Measurements from ENCODE around the gene KCNK2. TPM values are rescaled to one million over a fixed set of nuclear protein-coding genes. Genes with fewer than 3 reads are reported as not detected.

The KCNK2 gene
- polyA plus RNA-seq, 1 of the 3 experiments (the other 2 are of a cell fraction) = 12.2 TPM

GRCh38 chr1:215114154-215114933, 31.8 kb downstream of the KCNK2 start:
- H4K20me1 ChIP-seq (ENCODE audit: insufficient read depth) = no peaks in the 10 kb centered on the region
- H3K9me3 ChIP-seq = no peaks in the 10 kb centered on the region
- H2AFZ ChIP-seq (ENCODE audit: low read depth) = no peak overlapping the region
- TF ChIP-seq RCOR1 (IDR thresholded peaks at IDR 0.05; ENCODE audit: low read length) (no peak), GATA2 (CRISPR knock-in tag; IDR thresholded peaks at IDR 0.05) (no peak), MEF2A (IDR thresholded peaks at IDR 0.05; ENCODE audit: borderline replicate concordance, low read depth) (0 out of 2 replicates have a peak, but pooled peaks have one; percentile 12), POLR2AphosphoS5 (IDR thresholded peaks at IDR 0.05; ENCODE audit: low read depth, low read length) (no peak), TCF12 (IDR thresholded peaks at IDR 0.05) (peak; percentile 59), RFX5 (IDR thresholded peaks at IDR 0.05; ENCODE audit: low read length) (no peak), REST (IDR thresholded peaks at IDR 0.05; ENCODE audit: low read depth, low read length) (no peak), USF2 (IDR thresholded peaks at IDR 0.05; ENCODE audit: borderline replicate concordance, low read depth, low read length) (no peak), SIN3A (IDR thresholded peaks at IDR 0.05; ENCODE audit: borderline replicate concordance, low read depth, low read length) (0 out of 2 replicates have a peak, but pooled peaks have one; percentile 45), NRF1 (IDR thresholded peaks at IDR 0.05; ENCODE audit: low read depth, low read length) (no peak), RAD21 (IDR thresholded peaks at IDR 0.05; ENCODE audit: low read length) (no peak), SMC3 (IDR thresholded peaks at IDR 0.05; ENCODE audit: low read depth, low read length) (no peak), NFIC (IDR thresholded peaks at IDR 0.05; ENCODE audit: borderline replicate concordance) (peak; percentile 35), EP300 (IDR thresholded peaks at IDR 0.05; ENCODE audit: borderline replicate concordance in 1 of 2, low read depth in 1 of 2, low read length in 1 of 2) (peak; percentile 7 to 52; a peak in 1 of 4 replicates), FOXM1 (IDR thresholded peaks at IDR 0.05; ENCODE audit: low read depth) (peak; percentile 56; the same call in 1 of the 2 replicates), TEAD4 (IDR thresholded peaks at IDR 0.05; ENCODE audit: borderline replicate concordance, insufficient read depth) (no peak; the same call in 1 of the 2 replicates), FOSL2 (IDR thresholded peaks at IDR 0.05; ENCODE audit: borderline replicate concordance, low read depth) (peak; percentile 16; the same call in 1 of the 2 replicates), TAF1 (IDR thresholded peaks at IDR 0.05; ENCODE audit: borderline replicate concordance, low read depth, low read length) (no peak), CHD2 (IDR thresholded peaks at IDR 0.05; ENCODE audit: low read length, partially characterized antibody) (no peak), JUND (IDR thresholded peaks at IDR 0.05) (peak; percentile 56)
- TF ChIP-seq, protein P1, sequence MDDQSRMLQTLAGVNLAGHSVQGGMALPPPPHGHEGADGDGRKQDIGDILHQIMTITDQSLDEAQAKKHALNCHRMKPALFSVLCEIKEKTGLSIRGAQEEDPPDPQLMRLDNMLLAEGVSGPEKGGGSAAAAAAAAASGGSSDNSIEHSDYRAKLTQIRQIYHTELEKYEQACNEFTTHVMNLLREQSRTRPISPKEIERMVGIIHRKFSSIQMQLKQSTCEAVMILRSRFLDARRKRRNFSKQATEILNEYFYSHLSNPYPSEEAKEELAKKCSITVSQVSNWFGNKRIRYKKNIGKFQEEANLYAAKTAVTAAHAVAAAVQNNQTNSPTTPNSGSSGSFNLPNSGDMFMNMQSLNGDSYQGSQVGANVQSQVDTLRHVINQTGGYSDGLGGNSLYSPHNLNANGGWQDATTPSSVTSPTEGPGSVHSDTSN (IDR thresholded peaks at IDR 0.05) = peak; percentile 19; the same call in 1 of the 2 replicates
- peak overlapping the region in 1 of 2 experiments; percentile 23; a peak in 2 of 4 replicates for H3K4me3 ChIP-seq (ENCODE audit: low read depth in 2 of 2, low read length in 1 of 2)
- H3K9me2 ChIP-seq = no peaks in the 10 kb centered on the region
- no peaks in the 10 kb centered on the region for H3K27me3 ChIP-seq (ENCODE audit: insufficient read depth)
- POLR2A ChIA-PET = no interaction called here
- H3K36me3 ChIP-seq (replicated peaks in 1 of 2; ENCODE audit: control insufficient read depth in 1 of 2, insufficient read depth in 2 of 2, low read length in 1 of 2) = no peaks in the 10 kb centered on the region
- CTCF ChIA-PET = no interaction called here
- H3K4me1 ChIP-seq (ENCODE audit: control insufficient read depth in 1 of 2, insufficient read depth in 2 of 2, low read depth in 1 of 2, low read length in 1 of 2) = peaks cover 0 to 15% of the 10 kb centered on the region in 2 experiments; a peak in 3 of 4 replicates
- no peak for DNase-seq
- H3F3A ChIP-seq (replicated peaks; ENCODE audit: insufficient read depth) = peaks cover 31% of the 10 kb centered on the region
- H3K4me2 ChIP-seq = peak overlapping the region; percentile 73
- WGBS (ENCODE audit: low lambda C conversion rate) = 10% methylated on average over 2 of the region's 2 CpGs
- no peak overlapping the region; the same call in 1 of the 2 replicates for H3K9ac ChIP-seq
- H3K79me2 ChIP-seq (ENCODE audit: insufficient read depth) = no peaks in the 10 kb centered on the region
- peak overlapping the region; percentile 56 to 93; a peak in 3 of 4 replicates for H3K27ac ChIP-seq (ENCODE audit: low read depth in 2 of 2, low read length in 1 of 2)
